ENCODE data around the gene LNPK.

The LNPK gene

GRCh38 chr2:175892046-175892445 lies 110.0 kb downstream of the LNPK start:
- no peak for DNase-seq

- DNase-seq = peak; percentile 49
Observed at GRCh38 chr2:175890636-175891242, 111.3 kb downstream of the LNPK start.

- DNase-seq = peak; percentile 94
Observed at GRCh38 chr2:175889701-175890302, 112.3 kb downstream of the LNPK start.

GRCh38 chr2:175887776-175888175 lies 114.3 kb downstream of the LNPK start:
- peak; percentile 90 for DNase-seq

DNA sequence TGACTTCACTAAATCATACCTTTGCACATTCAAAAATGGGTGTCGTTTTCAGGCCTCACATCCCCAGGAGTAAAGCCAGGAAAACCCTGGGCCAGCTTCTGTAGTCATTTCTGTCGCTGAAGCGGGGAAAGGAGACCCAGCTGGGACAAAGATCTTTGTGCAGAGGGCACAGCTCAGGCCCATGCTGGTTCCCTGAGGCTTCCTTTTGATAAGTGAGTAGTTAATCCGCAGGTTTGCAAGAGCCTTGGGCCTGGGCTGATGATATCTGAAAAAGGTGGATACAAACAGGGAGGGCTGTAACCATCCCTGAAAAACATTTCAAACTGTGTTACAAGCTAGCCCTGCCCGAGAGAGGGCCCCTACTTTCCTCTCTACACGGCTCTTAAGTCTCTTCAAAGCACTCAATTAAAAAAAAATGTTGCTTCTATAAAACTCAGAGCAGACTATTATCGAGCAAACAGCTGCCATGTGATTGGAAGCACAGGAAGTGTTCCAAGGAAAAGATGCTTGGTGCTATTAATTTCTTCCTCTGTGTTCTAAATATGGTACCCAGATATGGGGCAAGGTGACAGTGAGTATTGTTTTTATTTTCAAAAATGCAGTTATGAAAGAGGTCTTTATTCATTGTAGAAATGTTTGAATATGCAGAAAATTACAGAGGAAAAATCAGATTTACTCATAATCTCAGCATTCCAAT lies 117.2 kb downstream of the LNPK start:
- peak; percentile 53 for DNase-seq

GRCh38 chr2:175883586-175884194 lies 118.4 kb downstream of the LNPK start:
- DNase-seq = peak; percentile 65

GRCh38 chr2:175879679-175880078 lies 122.4 kb downstream of the LNPK start:
- DNase-seq = no peak

DNA sequence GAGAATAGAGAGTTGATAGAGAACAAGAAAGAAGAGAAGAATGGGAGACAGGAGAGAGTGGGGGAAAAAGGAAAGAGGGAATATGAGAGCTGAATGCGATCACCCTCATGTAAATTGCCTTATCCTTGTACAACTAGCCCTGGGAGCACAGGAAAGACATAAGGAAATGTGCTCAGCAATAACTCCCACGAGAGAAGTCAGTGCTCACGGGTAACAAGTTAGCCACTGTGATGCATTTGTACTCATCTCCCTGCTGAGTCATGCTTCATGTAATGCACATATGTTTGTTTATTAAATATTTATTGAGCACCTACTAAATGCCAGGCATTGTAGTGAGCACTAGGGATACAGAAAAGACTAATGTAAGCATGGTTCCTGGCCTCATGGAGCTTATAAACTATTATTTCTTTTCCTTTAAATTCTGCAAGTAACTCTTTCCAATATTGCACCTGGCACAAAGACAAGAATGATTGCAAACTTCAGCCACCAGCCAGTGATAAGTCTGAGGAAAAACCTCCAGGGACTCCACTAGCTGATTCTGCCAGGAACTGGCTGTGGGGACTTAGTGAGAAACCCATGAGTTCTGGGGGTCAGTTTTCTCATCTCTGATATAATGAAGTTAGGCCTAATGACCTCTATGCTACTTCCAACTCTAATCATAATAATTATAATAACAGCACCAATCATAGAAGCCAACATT lies 124.1 kb downstream of the LNPK start:
- DNase-seq = no peak

DNA sequence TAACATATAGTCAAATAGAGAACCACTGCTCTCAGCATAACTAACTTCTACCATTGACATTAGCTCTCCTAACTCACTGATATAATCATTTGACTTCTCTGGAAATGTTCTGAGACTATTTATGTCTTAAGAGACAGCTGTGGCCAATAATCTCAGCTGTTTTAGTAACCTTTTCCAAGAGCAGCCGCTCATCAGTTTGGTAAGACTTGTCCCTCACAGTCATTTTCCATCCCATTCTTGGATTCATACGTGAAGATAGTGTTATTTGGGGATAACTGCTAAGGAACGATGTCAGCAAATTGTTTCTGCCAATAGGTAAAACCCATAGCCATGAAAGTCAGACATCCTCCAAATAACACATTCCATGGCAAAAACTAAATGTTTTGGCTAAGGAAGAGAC lies 127.8 kb downstream of the LNPK start:
- DNase-seq = no peak

Data from NCI-H69 (cell line).